Osteoblast (primary cell): ENCODE data around the gene VDAC1. TPM values are rescaled to one million over a fixed set of nuclear protein-coding genes. Genes with fewer than 3 reads are reported as not detected.

Experiments
- DNase-seq: peaks from one replicate; pipeline ENCODE4 v3.0.0; 2011; ENCODE audit warnings: low spot score, mixed read lengths; ENCODE audit not compliant: insufficient read length; ENCODE audit errors: missing footprints
- H2AFZ ChIP-seq: 2 replicates; pipeline ENCODE4 v1.6.0; 2011; ENCODE audit warnings: mild to moderate bottlenecking, low read length
- H3K27ac ChIP-seq: 2 replicates; pipeline ENCODE4 v1.5.1; 2011; ENCODE audit warnings: mild to moderate bottlenecking, low read depth, low read length, moderate library complexity
- H3K27me3 ChIP-seq: 2 replicates; pipeline ENCODE4 v1.6.0; 2012; ENCODE audit warnings: mild to moderate bottlenecking, control low read depth, inconsistent platforms, low read length, moderate library complexity; ENCODE audit not compliant: insufficient read depth
- H3K36me3 ChIP-seq: 2 replicates; pipeline ENCODE4 v1.5.1; 2011; ENCODE audit warnings: mild to moderate bottlenecking, low read length, control low read depth, moderate library complexity; ENCODE audit not compliant: insufficient read depth
- H3K4me1 ChIP-seq: 2 replicates; pipeline ENCODE4 v1.5.1; 2011; ENCODE audit warnings: mild to moderate bottlenecking, low read length, control low read depth, moderate library complexity; ENCODE audit not compliant: insufficient read depth
- H3K4me2 ChIP-seq: 2 replicates; pipeline ENCODE4 v1.6.0; 2011; ENCODE audit warnings: mild to moderate bottlenecking, low read length; ENCODE audit not compliant: insufficient read depth
- H3K4me3 ChIP-seq: fragments of 200-600 bp; sonication (generic); 3 replicates; pipeline ENCODE4 v1.5.1; 2012; ENCODE audit warnings: mild to moderate bottlenecking, low read length, inconsistent platforms; ENCODE audit not compliant: insufficient read depth
- H3K79me2 ChIP-seq: 2 replicates; pipeline ENCODE4 v1.6.0; 2012; ENCODE audit warnings: mild to moderate bottlenecking, low read length, control low read depth, inconsistent platforms; ENCODE audit not compliant: insufficient read depth
- H3K9me3 ChIP-seq: 2 replicates; pipeline ENCODE4 v1.5.1; 2011; ENCODE audit warnings: low read depth, low read length, control low read depth
- H4K20me1 ChIP-seq: 2 replicates; pipeline ENCODE4 v1.6.0; 2012; ENCODE audit warnings: mild to moderate bottlenecking, low read length, control low read depth; ENCODE audit not compliant: insufficient read depth
- total RNA-seq: library from RNA; depleted of rRNA; stranded (reverse); fragments of >200 nt; gene quantifications from 2 replicates; pipeline ENCODE4 v1.2.3, GENCODE V29; 2012
- TF ChIP-seq, protein P1 (sequence below): IDR thresholded peaks from 2 replicates; pipeline ENCODE4 v1.5.1; 2011; ENCODE audit warnings: mild to moderate bottlenecking, low read depth, low read length, moderate library complexity; ENCODE audit errors: extremely low read depth

VDAC1 gene
- total RNA-seq, 1 donor: 264 TPM

DNA sequence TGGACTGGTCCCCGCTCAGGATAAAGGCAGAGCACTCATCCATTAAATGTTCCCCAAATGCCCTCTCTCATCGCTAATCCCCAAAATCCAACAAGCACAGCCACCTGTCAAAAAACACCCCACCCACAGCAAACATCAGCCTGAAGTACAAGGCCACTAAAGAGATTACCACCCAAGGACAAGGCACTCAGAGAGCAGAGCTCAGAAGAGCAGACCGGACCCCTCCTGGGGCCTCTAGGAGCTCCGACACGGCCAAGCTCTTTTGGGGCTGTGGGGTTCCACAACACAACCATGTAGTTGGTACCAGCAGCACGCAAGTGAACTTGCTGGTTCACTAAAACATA is 9.8 kb downstream of the VDAC1 start:
- H3K4me2 ChIP-seq: peak overlapping the region; percentile 12
- peak overlapping the region; percentile 11 for H3K27ac ChIP-seq
- DNase-seq: no peak
- no peaks in the 10 kb centered on the region for H3K27me3 ChIP-seq
- H4K20me1 ChIP-seq: peaks cover 87% of the 10 kb centered on the region
- H3K4me3 ChIP-seq: no peak overlapping the region
- TF ChIP-seq, protein P1, sequence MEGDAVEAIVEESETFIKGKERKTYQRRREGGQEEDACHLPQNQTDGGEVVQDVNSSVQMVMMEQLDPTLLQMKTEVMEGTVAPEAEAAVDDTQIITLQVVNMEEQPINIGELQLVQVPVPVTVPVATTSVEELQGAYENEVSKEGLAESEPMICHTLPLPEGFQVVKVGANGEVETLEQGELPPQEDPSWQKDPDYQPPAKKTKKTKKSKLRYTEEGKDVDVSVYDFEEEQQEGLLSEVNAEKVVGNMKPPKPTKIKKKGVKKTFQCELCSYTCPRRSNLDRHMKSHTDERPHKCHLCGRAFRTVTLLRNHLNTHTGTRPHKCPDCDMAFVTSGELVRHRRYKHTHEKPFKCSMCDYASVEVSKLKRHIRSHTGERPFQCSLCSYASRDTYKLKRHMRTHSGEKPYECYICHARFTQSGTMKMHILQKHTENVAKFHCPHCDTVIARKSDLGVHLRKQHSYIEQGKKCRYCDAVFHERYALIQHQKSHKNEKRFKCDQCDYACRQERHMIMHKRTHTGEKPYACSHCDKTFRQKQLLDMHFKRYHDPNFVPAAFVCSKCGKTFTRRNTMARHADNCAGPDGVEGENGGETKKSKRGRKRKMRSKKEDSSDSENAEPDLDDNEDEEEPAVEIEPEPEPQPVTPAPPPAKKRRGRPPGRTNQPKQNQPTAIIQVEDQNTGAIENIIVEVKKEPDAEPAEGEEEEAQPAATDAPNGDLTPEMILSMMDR: no peak
- H3K36me3 ChIP-seq: peaks cover 21% of the 10 kb centered on the region
- H2AFZ ChIP-seq: no peak overlapping the region
- peaks cover 99% of the 10 kb centered on the region for H3K79me2 ChIP-seq
- peaks cover 38% of the 10 kb centered on the region for H3K4me1 ChIP-seq
- no peaks in the 10 kb centered on the region for H3K9me3 ChIP-seq

DNA sequence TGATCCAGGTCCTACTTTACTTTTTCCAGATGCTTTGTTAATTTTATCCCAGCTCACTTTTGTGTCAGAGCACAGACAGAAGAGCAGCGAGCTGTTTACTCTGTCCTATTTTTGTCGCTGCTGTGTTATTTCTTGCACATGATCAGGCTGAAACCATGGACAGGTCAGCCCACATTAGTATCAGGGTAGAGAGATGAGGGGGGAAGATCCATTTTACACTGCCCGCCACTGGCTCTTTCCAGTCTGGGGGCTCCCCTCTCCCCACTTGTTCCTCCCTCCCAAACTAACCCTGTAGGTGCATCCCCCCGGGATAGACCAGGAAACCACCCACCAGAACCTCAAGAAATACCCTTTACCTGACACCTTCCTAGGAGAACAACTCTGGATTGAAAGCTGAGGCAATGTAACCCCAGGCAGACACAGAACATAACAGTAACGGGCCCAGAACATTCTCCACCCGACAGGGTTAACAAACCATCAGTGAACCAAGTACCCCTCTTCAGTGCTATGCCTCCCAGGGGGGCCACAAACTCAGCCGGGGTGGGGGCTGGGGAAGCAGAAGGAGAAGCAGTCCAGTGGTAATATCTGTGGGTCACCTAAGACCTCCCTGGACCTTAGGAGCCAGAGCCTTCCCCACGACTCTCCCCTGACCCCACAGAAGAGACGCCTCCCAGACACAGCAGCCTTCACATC is 10.3 kb downstream of the VDAC1 start:
- Histone ChIP-seq H4K20me1 (peaks cover 83% of the 10 kb centered on the region), H3K4me3 (no peak overlapping the region), H3K4me2 (no peak overlapping the region)

DNA sequence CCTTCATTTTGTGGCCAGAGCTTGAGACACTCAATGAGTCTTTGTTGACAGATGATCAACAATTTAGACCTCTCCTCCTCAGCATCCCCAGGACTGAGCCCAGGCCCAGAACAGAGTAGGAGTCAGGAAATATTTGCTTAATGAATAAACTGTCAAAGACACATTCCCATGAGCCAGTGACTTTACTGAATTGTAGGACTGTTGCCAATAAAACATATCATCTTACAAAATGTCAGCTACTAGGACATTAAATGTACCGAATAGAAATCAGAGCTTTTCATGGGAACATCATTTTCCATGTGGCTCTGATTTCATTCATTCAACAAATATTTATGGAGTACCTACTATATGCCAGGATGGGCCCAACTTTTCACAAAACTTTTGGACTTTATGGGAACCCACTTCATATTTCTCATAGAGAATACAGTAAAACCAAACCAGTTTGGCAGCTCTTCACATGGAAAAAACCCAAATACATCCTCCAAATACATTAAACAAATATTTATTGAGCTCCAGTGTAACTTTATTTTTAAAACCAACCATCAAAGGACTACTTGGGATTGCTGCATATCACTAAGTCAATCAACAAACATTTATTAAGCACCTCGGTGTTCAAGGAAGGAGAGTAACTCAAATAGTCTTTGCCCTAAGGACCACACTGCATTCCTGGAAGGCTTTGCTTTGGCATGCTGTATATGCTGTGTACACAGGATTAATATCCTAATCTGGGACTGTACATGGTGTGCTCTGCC is 11.4 kb downstream of the VDAC1 start:
- H3K4me3 ChIP-seq: no peak overlapping the region
- H3K27me3 ChIP-seq: no peaks in the 10 kb centered on the region
- TF ChIP-seq, protein P1: no peak
- H2AFZ ChIP-seq: no peak overlapping the region
- no peaks in the 10 kb centered on the region for H3K9me3 ChIP-seq
- peak overlapping the region; percentile 23 for H3K4me2 ChIP-seq
- peaks cover 98% of the 10 kb centered on the region for H3K79me2 ChIP-seq
- H3K4me1 ChIP-seq: peaks cover 38% of the 10 kb centered on the region
- peak; percentile 91 for DNase-seq
- H3K36me3 ChIP-seq: peaks cover 29% of the 10 kb centered on the region
- H4K20me1 ChIP-seq: peaks cover 77% of the 10 kb centered on the region
- H3K27ac ChIP-seq: peak overlapping the region; percentile 29

More for the DNA sequence above, 10.3 kb downstream of the VDAC1 start:
- peaks cover 99% of the 10 kb centered on the region for H3K79me2 ChIP-seq
- no peaks in the 10 kb centered on the region for H3K27me3 ChIP-seq
- H3K9me3 ChIP-seq: no peaks in the 10 kb centered on the region
- H3K36me3 ChIP-seq: peaks cover 22% of the 10 kb centered on the region
- H3K27ac ChIP-seq: peak overlapping the region; percentile 20
- H2AFZ ChIP-seq: no peak overlapping the region
- TF ChIP-seq, protein P1: no peak
- peaks cover 38% of the 10 kb centered on the region for H3K4me1 ChIP-seq
- no peak for DNase-seq

DNA sequence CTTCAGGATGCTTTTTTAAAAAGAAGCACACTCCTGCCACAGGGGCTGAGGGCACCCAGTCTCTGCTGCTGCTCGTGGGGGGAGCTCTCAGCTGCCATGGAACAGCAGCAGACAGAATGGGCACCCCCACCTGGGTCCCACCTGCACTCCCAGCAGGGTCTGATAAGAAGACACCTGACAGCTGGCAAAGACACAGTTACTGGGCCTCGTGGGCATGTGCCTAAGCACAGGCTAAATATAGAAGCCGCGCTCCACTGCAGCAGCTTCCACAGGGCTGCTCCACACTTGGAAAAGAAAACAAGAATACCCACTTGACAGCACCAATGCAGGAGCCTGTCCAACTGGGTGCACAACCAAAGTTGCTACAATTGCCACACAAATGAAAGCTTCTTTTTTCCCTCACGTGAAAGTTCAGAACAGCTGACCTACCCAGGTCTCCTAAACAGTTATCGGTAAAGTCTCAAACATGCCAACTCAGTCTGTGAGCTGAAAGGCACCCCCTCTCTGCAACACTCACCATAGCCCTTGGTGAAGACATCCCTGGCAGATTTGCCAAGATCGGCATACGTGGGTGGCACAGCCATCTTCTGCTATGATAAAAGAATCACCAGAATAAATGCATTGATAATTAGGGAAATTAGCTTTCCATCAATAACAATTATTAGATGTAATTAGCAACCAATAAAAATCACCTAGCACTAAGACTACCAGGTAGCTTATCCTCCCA is 12.2 kb downstream of the VDAC1 start:
- TF ChIP-seq, protein P1: no peak
- Histone ChIP-seq H3K36me3 (peaks cover 34% of the 10 kb centered on the region), H4K20me1 (peaks cover 69% of the 10 kb centered on the region), H3K4me1 (peaks cover 38% of the 10 kb centered on the region), H3K79me2 (peaks cover 96% of the 10 kb centered on the region), H3K27me3 (no peaks in the 10 kb centered on the region), H3K4me2 (peak overlapping the region; percentile 23), H2AFZ (no peak overlapping the region), H3K4me3 (no peak overlapping the region), H3K9me3 (no peaks in the 10 kb centered on the region), H3K27ac (peak overlapping the region; percentile 29)
- peak; percentile 14 for DNase-seq
